DND-41 (cell line): ENCODE results near the gene SLC25A45.

Experiments used
- CTCF ChIP-seq: IDR thresholded peaks from 2 replicates; pipeline ENCODE4 v1.5.1; 2012; ENCODE audit warnings: borderline replicate concordance, low read length, moderate library complexity, mild to moderate bottlenecking; ENCODE audit not compliant: poor library complexity, severe bottlenecking; ENCODE audit errors: extremely low read depth
- EZH2 ChIP-seq: IDR thresholded peaks from 3 replicates; pipeline ENCODE4 v1.6.1; 2012; ENCODE audit warnings: borderline replicate concordance, low read depth, mild to moderate bottlenecking, moderate library complexity, low read length, inconsistent platforms; ENCODE audit not compliant: severe bottlenecking

- peak; percentile 86 for TF ChIP-seq CTCF
- no peak for TF ChIP-seq EZH2
Observed at GRCh38 chr11:65382033-65382803, at the start of gene SLC25A45.
